CD4-positive, alpha-beta T cell treated with Interleukin-10 for 1 hour (primary cell): ENCODE data around the gene SGSM1.
"Not testable (repeated sequence)": the region's sequence is repeated elsewhere in the genome, so short reads cannot be mapped to it uniquely, and the experiment has no call there.

Source experiments
- DNase-seq: peaks from one replicate; pipeline ENCODE4 v3.0.0-alpha.2; 2020

The SGSM1 gene

GRCh38 chr22:24807284-24807950 lies 1.4 kb downstream of the SGSM1 start:
- DNase-seq = no peak

- no peak for DNase-seq
Observed at GRCh38 chr22:24809331-24809730, 3.3 kb downstream of the SGSM1 start.

DNA sequence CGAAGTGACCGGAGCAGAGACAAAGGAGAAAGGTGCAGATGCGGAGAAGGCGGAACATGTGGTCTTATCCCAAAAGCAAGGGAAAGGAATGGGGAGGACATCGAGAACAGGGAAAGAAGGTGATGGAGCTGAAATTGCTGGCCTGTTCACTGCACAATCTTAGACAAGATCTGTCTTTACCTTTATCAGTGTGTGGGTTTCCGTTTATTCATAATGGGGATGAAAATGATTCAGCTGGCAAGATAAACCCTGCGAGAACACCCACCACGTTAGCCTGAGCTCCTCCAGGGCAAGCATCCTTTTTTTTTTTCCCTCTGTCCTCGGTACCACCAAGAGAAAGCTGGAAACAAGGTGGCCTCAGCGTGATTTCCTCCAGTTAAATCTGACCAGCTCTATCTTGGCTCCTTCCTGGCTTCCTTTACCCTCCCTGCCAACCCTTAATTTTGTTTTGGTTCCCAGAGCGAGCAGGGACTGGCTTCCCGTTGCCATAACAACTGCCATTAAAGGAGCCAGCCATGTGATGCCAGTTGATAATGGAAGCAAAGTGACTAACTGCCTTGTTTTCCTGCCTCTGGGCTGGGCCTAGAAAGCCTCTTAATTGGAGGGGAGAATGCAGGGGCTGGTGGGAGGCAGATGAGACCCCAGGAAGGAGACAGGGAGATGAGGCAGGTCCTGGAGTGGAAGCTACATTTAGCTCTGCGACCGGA lies 4.2 kb downstream of the SGSM1 start:
- no peak for DNase-seq

- no peak for DNase-seq
Observed at GRCh38 chr22:24812950-24813775, 7.2 kb downstream of the SGSM1 start.

- no peak for DNase-seq
Observed at GRCh38 chr22:24813861-24814770, 8.1 kb downstream of the SGSM1 start.

- DNase-seq = no peak
Observed at GRCh38 chr22:24816806-24817205, 10.8 kb downstream of the SGSM1 start.

GRCh38 chr22:24819487-24819886 lies 13.5 kb downstream of the SGSM1 start:
- no peak for DNase-seq

DNA sequence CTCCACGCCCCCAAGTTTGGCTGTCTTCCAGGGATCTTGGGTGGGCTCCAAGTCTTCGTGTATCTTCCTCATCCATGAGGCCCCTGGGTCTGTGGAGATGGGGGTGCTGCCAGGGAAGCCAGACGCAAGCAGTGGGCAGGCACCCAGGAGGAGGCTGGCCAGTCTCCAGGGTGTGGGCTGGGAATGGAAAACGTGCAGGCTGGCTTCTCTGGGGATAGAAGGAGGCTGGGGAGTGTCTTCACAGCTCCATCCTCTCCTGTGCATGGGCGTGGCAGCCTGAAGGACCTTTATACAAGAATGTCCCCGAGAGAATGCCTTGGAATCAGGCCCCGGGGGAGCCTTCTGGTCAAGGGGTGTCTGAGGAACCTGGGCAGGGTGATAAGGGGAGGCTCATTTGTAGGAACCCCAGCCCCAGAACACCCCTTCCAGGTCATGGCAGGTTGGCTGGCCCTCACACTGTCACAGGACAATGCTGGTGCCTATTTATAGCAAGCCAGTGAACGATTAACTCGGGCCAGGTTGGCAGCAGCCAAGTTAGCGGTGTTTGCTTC lies 14.0 kb downstream of the SGSM1 start:
- no peak for DNase-seq

DNA sequence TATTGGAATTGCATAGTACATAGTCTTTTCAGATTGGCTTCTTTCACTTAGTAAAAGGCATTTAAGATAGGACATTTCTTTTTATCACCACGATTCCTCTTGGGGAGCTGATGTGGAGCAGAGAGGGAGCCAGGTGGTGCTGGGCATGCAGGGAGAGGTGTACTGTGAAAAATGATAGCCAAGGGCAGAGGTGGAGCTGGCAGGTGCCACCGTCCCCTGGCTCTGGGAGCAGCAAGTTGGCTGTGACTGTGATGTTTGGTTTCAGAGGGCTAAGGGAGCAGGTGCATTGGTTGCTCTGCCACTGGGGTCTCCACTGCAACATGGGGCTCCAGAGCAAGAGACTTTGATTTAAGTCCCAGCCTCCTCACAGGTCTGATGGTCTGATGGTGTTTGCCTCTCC lies 16.5 kb downstream of the SGSM1 start:
- DNase-seq = no peak

DNA sequence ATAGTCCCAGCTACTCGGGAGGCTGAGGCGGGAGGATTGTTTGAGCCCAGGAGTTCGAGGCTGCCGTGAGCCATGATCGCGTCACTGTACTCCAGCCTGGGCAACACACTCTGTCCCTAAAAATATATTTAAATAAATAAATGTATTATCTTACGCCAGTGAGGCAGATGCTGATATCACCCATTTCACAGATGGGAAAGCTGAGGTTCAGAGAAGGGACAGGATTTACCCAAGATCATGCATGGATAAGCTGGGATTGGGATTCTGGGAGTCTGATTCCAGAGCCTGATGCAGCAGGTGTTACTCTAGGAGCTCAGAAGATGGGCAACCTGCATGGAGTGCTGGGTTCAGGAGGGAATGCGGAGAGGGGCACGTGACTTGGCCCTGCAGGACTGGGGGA lies 17.8 kb downstream of the SGSM1 start:
- no peak for DNase-seq

DNA sequence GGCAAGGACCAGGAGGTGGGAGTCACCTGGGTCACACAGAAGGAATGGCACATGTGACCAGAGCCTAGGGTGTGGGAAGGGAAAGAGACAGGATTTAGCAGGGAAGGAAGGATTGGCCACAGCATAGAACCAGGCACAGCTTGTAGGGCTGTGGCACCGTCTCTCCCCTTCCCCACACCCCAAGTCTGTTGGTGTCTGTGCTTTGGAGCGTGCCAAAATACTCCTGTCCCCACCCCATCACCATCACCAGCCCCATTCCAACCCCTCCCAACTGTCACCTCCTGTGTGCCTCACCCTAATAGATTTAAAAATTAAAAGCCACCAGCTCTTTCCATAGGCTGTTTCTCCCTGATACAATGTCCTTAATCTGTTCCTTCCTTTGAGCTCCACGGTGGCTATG lies 18.2 kb downstream of the SGSM1 start:
- no peak for DNase-seq

DNA sequence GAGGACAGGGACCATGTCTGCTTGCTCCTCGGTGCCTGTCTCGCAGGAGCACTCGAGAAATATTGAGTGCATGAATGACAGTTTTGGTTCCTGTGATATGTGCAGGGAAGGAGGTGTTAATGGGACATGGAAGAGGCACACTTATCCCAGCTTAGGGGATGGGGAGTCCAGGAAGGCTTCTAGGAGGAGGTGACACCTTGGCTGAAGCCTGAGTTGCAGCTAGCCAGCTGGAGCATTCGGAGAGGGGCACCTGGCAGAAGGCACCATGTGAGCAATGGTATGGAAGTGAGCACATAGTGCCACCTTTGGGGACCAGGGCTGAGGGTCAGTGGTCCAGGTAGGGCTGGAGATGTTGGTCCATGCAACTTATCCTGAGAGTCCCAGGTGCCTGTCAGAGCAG lies 18.9 kb downstream of the SGSM1 start:
- no peak for DNase-seq

DNA sequence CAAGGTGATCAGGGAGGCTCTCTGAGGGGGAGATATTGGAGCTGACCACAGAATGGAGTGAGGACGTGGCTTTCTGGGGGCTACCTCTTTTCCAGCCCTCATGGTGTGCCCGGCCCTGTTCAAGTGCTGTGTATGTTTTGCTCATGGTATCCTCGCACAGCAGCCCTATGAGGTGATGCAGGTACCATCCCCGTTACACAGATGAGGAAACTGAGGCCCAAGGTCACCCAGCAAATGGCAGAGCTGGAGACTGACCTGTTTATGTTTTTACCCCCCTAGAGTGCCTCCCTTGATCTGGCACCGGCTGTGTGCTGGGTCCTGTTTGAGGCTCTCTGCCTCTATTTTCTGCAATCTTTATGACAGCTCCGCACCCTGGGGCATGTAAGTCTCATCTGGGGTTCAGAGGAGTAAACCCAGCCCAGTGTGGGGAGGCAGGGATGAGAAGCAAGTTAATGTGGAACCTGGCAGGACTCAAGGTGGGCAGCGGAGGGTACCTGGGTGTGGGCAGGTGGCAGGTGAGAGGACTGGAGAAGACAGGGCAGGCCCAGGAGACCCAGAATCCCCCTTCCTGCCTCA lies 20.8 kb downstream of the SGSM1 start:
- DNase-seq = no peak

GRCh38 chr22:24827296-24827695 lies 21.3 kb downstream of the SGSM1 start:
- no peak for DNase-seq

- no peak for DNase-seq
Observed at GRCh38 chr22:24830205-24830979, 24.4 kb downstream of the SGSM1 start.

GRCh38 chr22:24831687-24832086 lies 25.7 kb downstream of the SGSM1 start:
- DNase-seq = no peak

DNA sequence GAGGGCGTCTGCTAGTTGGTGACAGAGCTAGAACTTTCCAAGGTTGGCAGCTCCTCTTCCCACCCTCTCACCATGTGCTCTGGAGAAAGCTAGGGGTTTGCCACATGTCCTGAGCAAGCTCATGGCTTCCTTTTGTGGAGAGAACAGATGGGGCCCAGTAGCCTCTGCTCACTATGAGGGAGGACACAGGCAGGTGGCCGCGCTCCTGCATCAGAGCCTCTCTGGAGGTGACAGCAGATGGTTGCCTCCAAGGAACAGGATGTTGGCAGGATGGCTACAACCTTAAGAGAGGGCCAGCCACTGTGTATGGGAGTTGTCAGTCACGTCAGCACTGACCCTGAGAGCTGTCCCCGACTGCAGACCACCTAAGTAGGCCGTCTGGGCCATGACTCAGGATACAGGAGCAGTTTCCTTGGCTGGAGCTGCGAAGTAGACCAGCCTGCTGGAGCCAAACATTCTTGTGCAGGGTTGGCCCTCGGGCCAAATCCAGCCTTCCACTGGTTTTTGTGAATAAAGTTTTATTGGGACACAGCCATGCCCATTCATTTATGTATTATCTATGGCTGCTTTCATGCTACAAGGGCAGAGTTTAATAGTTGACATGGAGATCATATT lies 28.0 kb downstream of the SGSM1 start:
- DNase-seq = no peak

DNA sequence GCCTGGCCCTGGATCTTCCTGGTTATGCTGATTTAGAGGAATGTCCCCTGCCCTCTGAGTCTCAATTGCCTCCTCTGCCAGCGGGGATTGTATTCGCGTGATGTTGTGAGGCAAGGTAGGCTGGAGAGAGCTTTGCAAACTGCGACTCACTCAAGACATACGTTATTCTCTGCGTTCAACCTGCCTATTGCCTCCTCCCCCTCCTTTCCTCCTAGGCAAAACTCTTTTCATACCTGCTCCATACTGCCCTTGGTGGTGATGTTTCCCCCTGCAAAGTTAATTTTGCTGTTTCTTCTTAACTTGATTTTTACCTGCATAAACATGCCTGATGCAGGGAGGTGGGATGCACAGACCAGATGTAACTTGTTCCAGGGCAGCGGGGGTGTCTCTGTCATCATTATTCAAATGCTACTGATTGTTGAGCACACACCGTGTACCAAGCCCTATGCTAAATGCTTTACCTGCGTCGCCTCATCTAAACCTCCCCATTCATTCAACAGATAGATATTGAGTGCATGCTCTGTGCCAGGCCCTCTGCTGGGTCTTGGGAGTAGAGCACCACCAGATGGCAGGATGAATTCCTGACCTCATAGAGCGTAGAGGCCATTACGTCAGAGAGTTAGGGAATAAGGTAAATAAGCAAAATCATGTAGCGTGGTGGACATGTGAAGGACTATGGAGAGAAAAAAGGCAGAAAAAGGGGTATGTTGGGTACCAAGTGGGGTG lies 29.0 kb downstream of the SGSM1 start:
- no peak for DNase-seq

DNA sequence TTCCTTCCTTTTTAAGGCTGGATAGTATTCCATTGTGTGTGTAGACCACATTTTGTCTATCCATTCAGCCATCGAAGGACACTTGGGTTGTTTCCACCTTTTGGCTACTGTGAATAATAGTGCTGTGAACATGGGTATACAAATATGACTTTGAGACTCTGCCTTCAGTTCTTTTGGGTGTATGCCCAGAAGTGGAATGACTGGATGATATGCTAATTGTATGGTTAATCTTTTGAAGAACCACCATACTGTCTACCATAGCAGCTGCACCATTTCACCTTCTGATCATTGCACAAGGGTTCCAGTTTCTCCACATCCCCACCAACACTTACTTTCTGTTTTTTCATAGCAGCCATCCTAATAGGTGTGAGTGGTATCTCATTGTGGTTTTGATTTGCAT lies 30.3 kb downstream of the SGSM1 start:
- no peak for DNase-seq

DNA sequence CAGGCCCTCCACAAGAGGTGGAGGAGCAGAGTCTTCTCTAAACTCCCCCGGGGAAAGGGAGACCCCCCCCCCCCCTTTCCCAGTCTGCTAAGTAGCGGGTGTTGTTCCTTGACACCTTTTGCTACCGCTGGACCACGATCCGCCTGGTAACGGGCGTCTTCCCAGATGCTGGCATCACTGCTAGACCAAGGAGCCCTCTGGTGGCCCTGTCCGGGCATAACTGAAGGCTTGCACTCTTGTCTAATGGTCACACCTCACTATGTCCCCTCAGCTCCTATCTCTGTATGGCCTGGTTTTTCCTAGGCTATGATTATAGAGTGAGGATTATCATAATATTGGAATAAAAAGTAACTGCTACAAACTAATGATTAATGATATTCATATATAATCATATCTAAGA lies 31.5 kb downstream of the SGSM1 start:
- DNase-seq = not testable (repeated sequence)
